Measurements from ENCODE around the gene PAX4.

Gene PAX4

DNA sequence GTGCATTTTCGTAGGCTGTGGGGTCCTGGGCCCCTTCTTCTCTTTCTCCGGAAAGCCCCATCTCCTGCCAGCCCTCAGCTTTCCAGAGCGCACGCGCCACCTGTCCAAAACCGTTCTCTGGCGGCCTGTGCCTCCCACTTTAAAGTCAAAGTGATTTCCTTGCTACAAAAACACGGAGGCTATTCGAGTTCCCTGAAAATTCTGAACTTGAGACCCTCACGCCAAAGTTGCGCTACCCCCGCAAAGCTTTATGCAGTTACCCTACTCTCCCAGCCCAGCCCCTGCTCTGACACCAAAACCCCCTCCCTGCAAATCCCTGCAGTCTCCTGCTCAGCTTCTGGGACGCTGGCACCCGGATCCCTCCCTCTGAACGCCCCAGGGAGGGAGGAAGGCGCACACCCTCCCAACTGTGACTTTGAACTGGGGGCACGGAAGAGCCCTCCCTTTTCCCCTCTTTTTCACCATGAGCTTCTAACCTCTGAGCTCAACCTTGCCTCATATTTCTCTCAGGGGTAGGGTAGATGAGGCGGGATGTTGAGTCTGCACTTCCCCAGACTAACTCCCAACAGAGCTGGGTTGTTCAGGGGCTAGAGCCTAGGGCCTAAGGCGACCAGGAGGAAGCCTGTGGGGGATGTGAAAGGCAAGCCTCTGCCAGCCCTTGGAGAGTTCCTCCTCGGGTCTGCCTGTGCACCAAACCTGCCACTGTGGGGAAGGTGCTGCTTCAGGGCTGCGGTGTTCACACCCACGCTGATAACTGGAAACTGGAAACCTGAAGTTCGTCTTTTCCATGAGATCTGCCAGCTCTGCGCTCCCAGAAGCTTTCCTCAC lies 2.7 kb upstream of the PAX4 start:
- no peaks in the 10 kb centered on the region for H3K4me1 ChIP-seq (ENCODE audit: control insufficient read depth, insufficient read depth, low read length)
- no peaks in the 10 kb centered on the region for H3K36me3 ChIP-seq (ENCODE audit: control insufficient read depth, insufficient read depth, low read length)
- no peak overlapping the region for H3K4me3 ChIP-seq (ENCODE audit: low read length)
- no peak overlapping the region for H3K27ac ChIP-seq (ENCODE audit: low read depth, low read length)
- peaks cover 5% of the 10 kb centered on the region for H3K27me3 ChIP-seq (ENCODE audit: control insufficient read depth, insufficient read depth, low read length)
- H3K9ac ChIP-seq (ENCODE audit: low read length) = no peak overlapping the region

DNA sequence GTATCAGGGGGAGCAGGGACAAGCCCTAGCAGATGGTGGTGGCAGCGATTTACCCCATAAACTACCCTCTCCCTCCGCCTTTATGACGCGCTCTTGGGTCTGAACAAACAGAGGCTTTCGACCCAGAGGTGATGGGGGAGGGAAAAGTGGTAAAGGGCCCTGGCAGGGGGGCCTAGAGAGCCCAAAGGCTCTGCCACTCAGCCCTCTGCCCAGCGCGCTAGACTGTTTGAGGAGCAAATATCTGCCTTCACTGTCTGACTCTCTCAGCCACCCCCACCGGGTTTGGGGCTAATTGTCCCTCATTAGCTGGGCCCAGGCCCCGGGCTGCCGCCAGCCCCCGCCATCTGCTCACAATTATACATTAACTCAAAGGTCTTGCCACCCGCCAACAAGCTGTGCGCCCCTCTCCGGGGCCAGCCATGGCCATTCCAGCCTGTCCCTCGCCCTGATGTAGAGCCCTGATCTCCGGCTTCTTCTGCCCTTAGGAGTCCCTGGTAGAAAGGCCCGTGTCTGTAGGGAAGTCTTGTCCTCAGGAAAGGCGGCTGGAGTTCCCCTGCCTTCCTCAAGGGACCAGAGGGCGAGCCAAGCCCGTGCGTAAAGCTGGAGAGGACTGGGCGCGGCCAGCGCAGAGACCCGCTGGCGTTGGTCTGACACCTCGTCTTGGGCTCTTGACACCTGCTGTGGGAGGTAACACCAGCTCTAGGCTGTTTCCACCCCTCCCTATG lies 1.9 kb upstream of the PAX4 start:
- H3K36me3 ChIP-seq (ENCODE audit: control insufficient read depth, insufficient read depth, low read length) = no peaks in the 10 kb centered on the region
- peaks cover 12% of the 10 kb centered on the region for H3K27me3 ChIP-seq (ENCODE audit: control insufficient read depth, insufficient read depth, low read length)
- H3K4me1 ChIP-seq (ENCODE audit: control insufficient read depth, insufficient read depth, low read length) = no peaks in the 10 kb centered on the region
- H3K27ac ChIP-seq (ENCODE audit: low read depth, low read length) = no peak overlapping the region
- H3K9ac ChIP-seq (ENCODE audit: low read length) = no peak overlapping the region
- H3K4me3 ChIP-seq (ENCODE audit: low read length) = no peak overlapping the region

DNA sequence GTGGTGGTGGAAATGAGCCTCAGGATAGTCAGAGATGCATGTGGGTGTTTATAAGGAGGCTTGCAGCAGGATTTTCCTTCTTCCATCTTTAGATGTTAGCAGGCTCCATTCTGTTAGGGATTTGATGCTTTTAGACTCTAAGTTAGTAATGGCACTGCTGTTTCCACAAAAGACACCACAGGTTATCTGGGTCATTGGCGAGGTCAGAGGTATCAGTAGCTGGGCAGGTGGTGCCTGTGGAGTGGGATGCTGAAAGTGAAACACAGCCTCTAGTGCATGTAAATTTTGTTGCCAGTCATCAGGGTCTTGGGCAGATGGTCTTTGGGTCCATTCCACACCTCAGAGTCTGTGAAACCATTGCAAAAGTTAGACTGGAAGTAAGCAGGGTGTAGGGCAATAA lies 833 bp upstream of the PAX4 start:
- H3K36me3 ChIP-seq (ENCODE audit: control insufficient read depth, insufficient read depth, low read length) = no peaks in the 10 kb centered on the region
- H3K27me3 ChIP-seq (ENCODE audit: control insufficient read depth, insufficient read depth, low read length) = peaks cover 12% of the 10 kb centered on the region

DNA sequence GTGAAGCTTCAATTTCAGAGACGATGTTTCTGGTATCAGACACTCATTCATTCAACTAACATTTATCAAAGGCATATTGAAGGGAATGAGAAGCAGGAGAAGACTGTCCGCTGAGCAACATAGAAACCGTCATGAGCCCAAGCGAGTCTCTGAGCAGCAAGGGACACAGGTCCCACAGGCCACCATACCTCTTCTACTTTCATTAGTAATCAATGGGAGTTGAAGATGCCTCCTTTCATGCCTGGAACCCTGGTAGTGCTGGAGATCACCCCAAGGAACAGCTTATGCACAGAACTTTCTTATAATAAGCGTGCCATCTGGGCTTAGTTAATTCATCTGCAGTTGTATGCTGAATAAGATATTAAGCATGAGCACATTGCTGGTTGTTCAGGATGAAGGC lies 1.2 kb downstream of the PAX4 start:
- Histone ChIP-seq H3K9ac (ENCODE audit: low read length) (no peak overlapping the region), H3K27me3 (ENCODE audit: control insufficient read depth, insufficient read depth, low read length) (peaks cover 12% of the 10 kb centered on the region), H3K36me3 (ENCODE audit: control insufficient read depth, insufficient read depth, low read length) (no peaks in the 10 kb centered on the region), H3K4me3 (ENCODE audit: low read length) (no peak overlapping the region), H3K27ac (ENCODE audit: low read depth, low read length) (no peak overlapping the region), H3K4me1 (ENCODE audit: control insufficient read depth, insufficient read depth, low read length) (no peaks in the 10 kb centered on the region)

More for the DNA sequence above, 833 bp upstream of the PAX4 start:
- Histone ChIP-seq H3K9ac (ENCODE audit: low read length) (no peak overlapping the region), H3K27ac (ENCODE audit: low read depth, low read length) (no peak overlapping the region), H3K4me3 (ENCODE audit: low read length) (no peak overlapping the region), H3K4me1 (ENCODE audit: control insufficient read depth, insufficient read depth, low read length) (no peaks in the 10 kb centered on the region)

DNA sequence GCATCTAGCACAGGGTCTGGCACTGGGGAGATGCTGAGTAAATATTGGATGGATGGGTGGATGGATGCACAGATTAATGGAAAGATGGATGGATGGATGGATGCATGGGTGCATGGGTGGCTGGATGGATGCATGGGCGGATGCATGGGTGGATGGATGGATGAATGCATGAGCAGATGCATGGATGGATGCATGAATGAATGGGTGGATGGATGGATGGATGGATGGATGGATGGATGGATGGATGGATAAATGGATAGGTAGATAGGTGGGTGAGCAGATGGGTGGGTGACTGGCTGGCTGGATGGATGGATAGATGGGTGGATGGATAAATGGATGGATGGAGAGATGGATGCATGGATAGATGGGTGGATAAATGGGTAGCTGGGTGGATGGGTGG lies 5.7 kb downstream of the PAX4 start:
- H3K27ac ChIP-seq (ENCODE audit: low read depth, low read length) = no peak overlapping the region
- no peaks in the 10 kb centered on the region for H3K4me1 ChIP-seq (ENCODE audit: control insufficient read depth, insufficient read depth, low read length)
- H3K9ac ChIP-seq (ENCODE audit: low read length) = no peak overlapping the region
- no peak overlapping the region for H3K4me3 ChIP-seq (ENCODE audit: low read length)
- H3K27me3 ChIP-seq (ENCODE audit: control insufficient read depth, insufficient read depth, low read length) = peaks cover 8% of the 10 kb centered on the region
- H3K36me3 ChIP-seq (ENCODE audit: control insufficient read depth, insufficient read depth, low read length) = no peaks in the 10 kb centered on the region

DNA sequence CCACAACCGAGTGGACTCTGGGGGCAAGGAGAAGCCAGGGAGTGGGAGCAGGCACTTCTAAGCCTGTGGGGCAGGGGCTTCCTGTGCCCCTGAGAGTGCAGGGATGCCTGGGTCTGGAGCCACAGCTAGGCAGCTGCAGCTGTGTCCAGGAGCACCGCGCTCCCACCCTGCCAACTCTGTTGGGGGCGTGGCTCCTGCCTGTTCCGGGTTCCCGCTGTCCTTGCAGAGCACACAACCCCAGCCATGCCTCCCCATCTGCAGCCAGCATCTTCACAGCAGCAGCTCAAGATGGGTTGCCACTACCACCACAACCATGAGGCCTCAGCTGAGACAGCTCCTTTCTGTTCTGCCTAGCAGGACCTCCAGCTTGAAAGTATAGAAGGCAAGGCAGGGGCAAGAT lies 8.6 kb downstream of the PAX4 start:
- H3K27ac ChIP-seq (ENCODE audit: low read depth, low read length) = no peak overlapping the region
- H3K9ac ChIP-seq (ENCODE audit: low read length) = no peak overlapping the region
- no peaks in the 10 kb centered on the region for H3K4me1 ChIP-seq (ENCODE audit: control insufficient read depth, insufficient read depth, low read length)
- no peak overlapping the region for H3K4me3 ChIP-seq (ENCODE audit: low read length)
- no peaks in the 10 kb centered on the region for H3K27me3 ChIP-seq (ENCODE audit: control insufficient read depth, insufficient read depth, low read length)
- H3K36me3 ChIP-seq (ENCODE audit: control insufficient read depth, insufficient read depth, low read length) = no peaks in the 10 kb centered on the region

DNA sequence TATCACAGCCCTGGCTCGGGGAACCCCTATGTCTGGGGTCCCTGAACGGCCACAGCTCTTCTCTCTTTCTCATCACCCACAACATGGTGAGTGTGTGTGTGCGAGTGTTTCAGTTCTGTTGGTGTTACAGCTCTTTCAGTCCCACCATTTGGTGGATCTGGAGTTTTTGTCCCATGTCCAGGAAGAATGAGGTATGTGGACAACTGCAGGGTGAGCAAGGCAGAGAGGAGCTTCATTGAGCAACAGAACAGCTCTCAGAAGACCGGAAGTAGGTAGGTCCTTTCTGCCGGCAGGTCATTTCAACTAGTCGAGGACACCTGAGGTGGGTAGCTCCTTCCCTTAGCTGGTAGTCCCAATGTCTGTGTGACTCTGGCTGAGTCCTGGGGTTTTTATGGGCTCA lies 9.5 kb downstream of the PAX4 start:
- H3K4me3 ChIP-seq (ENCODE audit: low read length) = no peak overlapping the region
- no peaks in the 10 kb centered on the region for H3K36me3 ChIP-seq (ENCODE audit: control insufficient read depth, insufficient read depth, low read length)
- no peak overlapping the region for H3K27ac ChIP-seq (ENCODE audit: low read depth, low read length)
- no peaks in the 10 kb centered on the region for H3K27me3 ChIP-seq (ENCODE audit: control insufficient read depth, insufficient read depth, low read length)
- H3K4me1 ChIP-seq (ENCODE audit: control insufficient read depth, insufficient read depth, low read length) = no peaks in the 10 kb centered on the region
- no peak overlapping the region for H3K9ac ChIP-seq (ENCODE audit: low read length)

DNA sequence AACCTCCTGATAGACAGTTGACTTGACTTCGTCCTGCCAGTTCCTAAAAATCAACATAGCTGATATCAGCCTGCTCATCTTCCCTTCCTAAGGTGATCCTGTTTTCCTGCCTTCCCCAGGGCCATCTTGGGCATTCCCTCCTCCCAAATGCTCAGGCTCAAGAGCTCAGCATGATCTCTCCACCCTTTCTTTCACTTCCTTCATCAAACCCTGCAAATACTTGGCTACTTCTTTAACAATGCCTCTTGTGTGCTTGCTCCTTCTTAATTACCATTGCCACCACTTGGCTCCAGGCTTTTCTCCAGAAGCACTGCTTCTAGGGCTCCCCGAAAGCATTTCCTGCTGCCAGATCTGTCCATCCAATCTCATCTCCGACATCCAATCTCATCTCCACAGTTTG lies 17.1 kb downstream of the PAX4 start:
- no peak overlapping the region for H3K27ac ChIP-seq (ENCODE audit: low read depth, low read length)
- no peaks in the 10 kb centered on the region for H3K27me3 ChIP-seq (ENCODE audit: control insufficient read depth, insufficient read depth, low read length)
- no peaks in the 10 kb centered on the region for H3K36me3 ChIP-seq (ENCODE audit: control insufficient read depth, insufficient read depth, low read length)
- no peak overlapping the region for H3K4me3 ChIP-seq (ENCODE audit: low read length)
- no peaks in the 10 kb centered on the region for H3K4me1 ChIP-seq (ENCODE audit: control insufficient read depth, insufficient read depth, low read length)
- H3K9ac ChIP-seq (ENCODE audit: low read length) = no peak overlapping the region

DNA sequence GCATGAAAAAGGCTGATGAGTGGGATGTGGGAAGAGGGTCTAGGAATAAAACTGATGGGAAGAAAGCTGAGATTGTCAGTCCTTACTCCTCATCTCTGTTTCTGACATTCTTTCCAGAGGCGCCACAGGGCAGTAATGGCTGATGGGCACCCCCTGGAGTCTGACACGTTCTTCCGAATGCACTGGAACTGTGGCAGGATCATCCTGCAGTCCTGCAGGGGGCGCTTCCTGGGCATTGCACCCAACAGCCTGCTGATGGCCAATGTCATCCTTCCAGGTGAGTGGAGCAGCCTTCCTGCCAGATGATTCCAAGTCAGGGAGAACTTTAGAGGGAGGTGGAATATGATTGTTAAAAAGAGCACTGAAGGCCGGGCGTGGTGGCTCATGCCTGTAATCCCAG lies 19.6 kb downstream of the PAX4 start:
- no peaks in the 10 kb centered on the region for H3K36me3 ChIP-seq (ENCODE audit: control insufficient read depth, insufficient read depth, low read length)
- no peak overlapping the region for H3K9ac ChIP-seq (ENCODE audit: low read length)
- no peak overlapping the region for H3K4me3 ChIP-seq (ENCODE audit: low read length)
- H3K4me1 ChIP-seq (ENCODE audit: control insufficient read depth, insufficient read depth, low read length) = no peaks in the 10 kb centered on the region
- H3K27me3 ChIP-seq (ENCODE audit: control insufficient read depth, insufficient read depth, low read length) = no peaks in the 10 kb centered on the region
- no peak overlapping the region for H3K27ac ChIP-seq (ENCODE audit: low read depth, low read length)

DNA sequence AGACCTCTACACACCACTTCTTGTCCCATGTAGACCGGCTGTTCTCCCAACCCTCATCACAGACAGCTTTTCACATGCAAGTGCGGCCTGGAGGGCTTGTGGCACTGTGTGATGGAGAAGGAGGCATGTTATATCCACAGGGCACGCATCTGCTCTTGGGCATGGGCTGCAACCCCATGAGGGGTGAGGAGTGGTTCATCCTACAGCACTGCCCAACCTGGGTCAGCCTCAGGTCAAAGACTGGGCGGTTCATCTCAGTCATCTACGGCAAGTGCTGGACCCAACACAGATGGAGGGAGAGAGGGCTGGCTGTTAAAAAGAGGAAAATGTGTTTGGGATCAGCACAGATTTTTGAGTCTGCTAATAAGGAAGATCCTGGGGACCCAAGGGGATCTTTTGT lies 22.2 kb downstream of the PAX4 start:
- Histone ChIP-seq H3K27ac (ENCODE audit: low read depth, low read length) (no peak overlapping the region), H3K4me3 (ENCODE audit: low read length) (no peak overlapping the region), H3K4me1 (ENCODE audit: control insufficient read depth, insufficient read depth, low read length) (no peaks in the 10 kb centered on the region), H3K9ac (ENCODE audit: low read length) (no peak overlapping the region), H3K27me3 (ENCODE audit: control insufficient read depth, insufficient read depth, low read length) (no peaks in the 10 kb centered on the region), H3K36me3 (ENCODE audit: control insufficient read depth, insufficient read depth, low read length) (peaks cover 7% of the 10 kb centered on the region)

DNA sequence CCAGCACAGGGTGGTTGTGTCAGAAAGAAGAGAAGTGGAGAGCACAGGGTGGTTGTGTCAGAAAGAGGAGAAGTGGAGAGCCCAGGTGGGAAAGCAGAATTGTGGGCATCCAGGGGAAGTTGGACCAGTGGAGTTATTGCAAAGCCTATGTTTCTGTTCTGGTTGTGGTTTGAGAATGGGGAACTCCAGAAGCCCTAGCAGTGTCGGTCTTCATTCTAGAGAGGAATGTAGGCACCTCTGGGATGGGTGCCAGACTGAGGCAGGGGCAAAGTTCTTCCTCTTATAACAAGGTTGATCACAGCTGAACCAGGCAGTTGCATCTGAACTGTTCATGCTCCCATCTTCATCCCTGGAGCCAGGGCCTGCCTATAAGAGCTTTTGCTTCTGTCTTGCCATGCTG lies 23.5 kb downstream of the PAX4 start:
- Histone ChIP-seq H3K4me3 (ENCODE audit: low read length) (no peak overlapping the region), H3K9ac (ENCODE audit: low read length) (no peak overlapping the region), H3K36me3 (ENCODE audit: control insufficient read depth, insufficient read depth, low read length) (peaks cover 7% of the 10 kb centered on the region), H3K27me3 (ENCODE audit: control insufficient read depth, insufficient read depth, low read length) (no peaks in the 10 kb centered on the region), H3K4me1 (ENCODE audit: control insufficient read depth, insufficient read depth, low read length) (peaks cover under 1% of the 10 kb centered on the region), H3K27ac (ENCODE audit: low read depth, low read length) (no peak overlapping the region)

DNA sequence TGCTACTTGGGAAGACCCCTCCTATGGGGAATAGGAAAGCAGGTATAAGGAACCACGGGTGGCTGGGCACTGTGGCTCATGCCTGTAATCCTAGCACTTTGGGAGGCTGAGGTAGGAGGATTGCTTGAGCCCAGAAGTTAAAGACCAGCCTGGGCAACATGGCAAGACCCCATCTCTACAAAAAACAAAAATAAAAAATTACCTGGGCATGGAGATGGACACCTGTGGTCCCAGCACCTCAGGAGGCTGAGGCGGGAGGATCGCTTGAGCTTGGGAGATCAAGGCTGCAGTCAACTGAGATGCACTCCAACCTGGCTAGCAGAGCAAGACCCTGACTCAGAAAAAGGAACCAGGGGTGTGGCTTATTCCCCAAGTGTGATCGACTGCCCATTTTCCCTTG lies 25.4 kb downstream of the PAX4 start:
- H3K9ac ChIP-seq (ENCODE audit: low read length) = no peak overlapping the region

DNA sequence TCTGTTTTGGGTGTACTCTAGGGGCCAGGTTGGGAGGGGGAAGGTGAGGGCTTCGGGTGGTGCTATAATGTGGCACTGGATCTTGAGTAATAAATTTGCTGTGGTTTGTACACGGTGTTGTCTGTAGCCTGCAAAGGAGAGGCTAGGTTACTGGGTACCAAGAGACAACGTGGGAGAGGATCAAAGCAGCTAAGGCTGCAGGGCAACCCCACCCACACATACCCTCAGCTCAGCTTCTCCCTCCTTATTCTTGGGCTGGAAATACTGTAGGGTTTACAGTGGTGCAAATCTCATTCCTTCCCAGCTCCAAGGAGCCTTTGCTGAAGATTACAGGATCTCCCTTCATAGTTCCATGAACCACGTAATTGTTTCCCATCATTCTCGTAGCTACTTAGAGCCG lies 26.4 kb downstream of the PAX4 start:
- no peak overlapping the region for H3K27ac ChIP-seq (ENCODE audit: low read depth, low read length)
- no peak overlapping the region for H3K4me3 ChIP-seq (ENCODE audit: low read length)
- H3K36me3 ChIP-seq (ENCODE audit: control insufficient read depth, insufficient read depth, low read length) = peaks cover 7% of the 10 kb centered on the region
- no peaks in the 10 kb centered on the region for H3K27me3 ChIP-seq (ENCODE audit: control insufficient read depth, insufficient read depth, low read length)
- peaks cover 7% of the 10 kb centered on the region for H3K4me1 ChIP-seq (ENCODE audit: control insufficient read depth, insufficient read depth, low read length)
- H3K9ac ChIP-seq (ENCODE audit: low read length) = no peak overlapping the region

More for the DNA sequence above, 25.4 kb downstream of the PAX4 start:
- H3K27me3 ChIP-seq (ENCODE audit: control insufficient read depth, insufficient read depth, low read length) = no peaks in the 10 kb centered on the region
- H3K27ac ChIP-seq (ENCODE audit: low read depth, low read length) = no peak overlapping the region
- peaks cover 7% of the 10 kb centered on the region for H3K36me3 ChIP-seq (ENCODE audit: control insufficient read depth, insufficient read depth, low read length)
- peaks cover 7% of the 10 kb centered on the region for H3K4me1 ChIP-seq (ENCODE audit: control insufficient read depth, insufficient read depth, low read length)
- H3K4me3 ChIP-seq (ENCODE audit: low read length) = no peak overlapping the region
